Endothelial cell of umbilical vein (primary cell): ENCODE data around the gene NUDC. TPM values are rescaled to one million over a fixed set of nuclear protein-coding genes. Genes with fewer than 3 reads are reported as not detected.

Experiments used
- BruUV-seq: library from RNA; stranded (reverse); fragments of 400-500 nt; replicated peaks from 2 replicates; lab custom pipeline; 2021; lab: Mats Ljungman, UMichigan
- CTCF ChIA-PET: fragments of 300-600, 350-600 bp; sonication (Branson Sonifier 250); formaldehyde crosslinking; loops from one replicate; lab custom pipeline; 2021; ENCODE audit warnings: antibody characterized with exemption, inconsistent platforms; lab: Charles Lee
- POLR2A ChIA-PET: fragments of 300-600, 350-600 bp; sonication (Branson Sonifier 250); formaldehyde crosslinking; loops from one replicate; lab custom pipeline; 2021; ENCODE audit warnings: antibody characterized with exemption, inconsistent platforms; lab: Charles Lee
- DNase-seq: peaks from one replicate; pipeline ENCODE4 v3.0.0-alpha.2; 2011; ENCODE audit warnings: low read depth, low spot score
- FAIRE-seq: peaks from 2 replicates; lab custom pipeline; 2011; peaks lifted over from hg19 to GRCh38; lab: Jason Lieb, UNC
- H2AFZ ChIP-seq: 2 replicates; pipeline ENCODE4 v1.6.0; 2012; ENCODE audit warnings: low read depth, low read length, control low read depth, inconsistent platforms
- H3K27ac ChIP-seq: 2 replicates; pipeline ENCODE4 v1.5.1; 2011; ENCODE audit warnings: low read depth, mild to moderate bottlenecking, control low read depth, low read length, moderate library complexity; ENCODE audit not compliant: insufficient read depth
- H3K27me3 ChIP-seq, 2 experiments: 2 replicates each; pipeline versions ENCODE4 v1.6.0 to v1.6.1; 2011; ENCODE audit warnings: low read length in 2 of 2, mixed read lengths in 1 of 2; ENCODE audit not compliant: control insufficient read depth in 2 of 2, insufficient read depth in 2 of 2
- H3K36me3 ChIP-seq, 2 experiments: 2 replicates in 1 of 2; 3 replicates in 1 of 2; pipeline ENCODE4 v1.5.1; 2011; ENCODE audit warnings: low read length in 2 of 2, mild to moderate bottlenecking in 1 of 2, moderate library complexity in 1 of 2; ENCODE audit not compliant: control insufficient read depth in 2 of 2, insufficient read depth in 2 of 2; ENCODE audit errors: extremely low read depth in 1 of 2
- H3K4me1 ChIP-seq: 3 replicates; pipeline ENCODE4 v1.5.1; 2011; ENCODE audit warnings: mild to moderate bottlenecking, low read length; ENCODE audit not compliant: control insufficient read depth, insufficient read depth; ENCODE audit errors: extremely low read depth
- H3K4me2 ChIP-seq: 2 replicates; pipeline ENCODE4 v1.6.1; 2011; ENCODE audit warnings: low read length, control low read depth, mixed read lengths; ENCODE audit not compliant: insufficient read depth
- H3K4me3 ChIP-seq, 3 experiments: fragments of 200-600 bp in 1 of 3; sonication (generic), shearing (Covaris generic) in 1 of 3; replicated peaks in 1 of 3; 2 replicates each; pipeline ENCODE4 v1.5.1; 2011 to 2016; ENCODE audit warnings: control low read depth in 3 of 3, low read length in 3 of 3, mild to moderate bottlenecking in 2 of 3, inconsistent platforms in 1 of 3, low read depth in 1 of 3, moderate library complexity in 1 of 3; ENCODE audit not compliant: insufficient read depth in 1 of 3
- H3K79me2 ChIP-seq: 2 replicates; pipeline ENCODE4 v1.6.0; 2012; ENCODE audit warnings: low read length, inconsistent platforms; ENCODE audit not compliant: control insufficient read depth, insufficient read depth
- H3K9ac ChIP-seq: replicated peaks from 2 replicates; pipeline ENCODE3; 2011; ENCODE audit warnings: low read length, control low read depth; ENCODE audit not compliant: insufficient read depth; ENCODE audit errors: extremely low read depth
- H3K9me1 ChIP-seq: replicated peaks from 3 replicates; pipeline ENCODE4 v1.6.0; 2011; ENCODE audit warnings: mild to moderate bottlenecking, low read length; ENCODE audit not compliant: control insufficient read depth, insufficient read depth; ENCODE audit errors: extremely low read depth
- H3K9me3 ChIP-seq: replicated peaks from 2 replicates; pipeline ENCODE4 v1.5.1; 2012; ENCODE audit warnings: low read length, inconsistent platforms; ENCODE audit not compliant: control insufficient read depth, insufficient read depth
- H4K20me1 ChIP-seq: replicated peaks from 2 replicates; pipeline ENCODE3; 2011; ENCODE audit warnings: mild to moderate bottlenecking, low read length; ENCODE audit not compliant: control insufficient read depth, insufficient read depth; ENCODE audit errors: extremely low read depth
- CTCF ChIP-seq, 2 donors: IDR thresholded peaks; 1 replicate in 1 of 2; 2 replicates in 1 of 2; pipeline ENCODE4 v1.5.1; 2011; ENCODE audit warnings: low read length in 2 of 2, mild to moderate bottlenecking in 2 of 2, moderate library complexity in 2 of 2, control low read depth in 1 of 2, inconsistent platforms in 1 of 2, low read depth in 1 of 2; ENCODE audit not compliant: insufficient read depth in 1 of 2; ENCODE audit errors: extremely low read depth in 1 of 2
- EZH2 ChIP-seq: IDR thresholded peaks from 2 replicates; pipeline ENCODE4 v1.6.1; 2012; ENCODE audit warnings: borderline replicate concordance, low read depth, mild to moderate bottlenecking, moderate library complexity, low read length, inconsistent platforms; ENCODE audit not compliant: severe bottlenecking
- FOS ChIP-seq: IDR thresholded peaks from 2 replicates; pipeline ENCODE4 v1.6.1; 2011; ENCODE audit warnings: mild to moderate bottlenecking, low read length, moderate library complexity, borderline replicate concordance; ENCODE audit not compliant: insufficient read depth
- GATA2 ChIP-seq: IDR thresholded peaks from 2 replicates; pipeline ENCODE4 v1.7.0; 2011; ENCODE audit warnings: low read depth, mild to moderate bottlenecking, moderate library complexity, mixed read lengths, low read length; ENCODE audit not compliant: insufficient read length, insufficient read depth
- JUN ChIP-seq: IDR thresholded peaks from 2 replicates; pipeline ENCODE4 v1.6.1; 2011; ENCODE audit warnings: borderline replicate concordance, low read depth; ENCODE audit not compliant: insufficient read length, insufficient read depth
- MAX ChIP-seq: IDR thresholded peaks from 2 replicates; pipeline ENCODE4 v1.6.1; 2011; ENCODE audit not compliant: insufficient read depth, insufficient read length
- MYC ChIP-seq: IDR thresholded peaks from one replicate; pipeline ENCODE4 v1.6.1; 2011; ENCODE audit warnings: mild to moderate bottlenecking, low read depth, low read length
- POLR2A ChIP-seq: IDR thresholded peaks from 2 replicates; pipeline ENCODE4 v1.6.1; 2012; ENCODE audit warnings: low read depth, mild to moderate bottlenecking, control low read depth, low read length
- POLR2AphosphoS5 ChIP-seq: IDR thresholded peaks from 2 replicates; pipeline ENCODE4 v1.6.1; 2012; ENCODE audit warnings: low read depth, mild to moderate bottlenecking, control low read depth, low read length, moderate library complexity; ENCODE audit not compliant: insufficient read depth
- dilution Hi-C: fragments of 300-500 bp; cut with MboI; formaldehyde crosslinking; loops from one replicate; pipeline ENCODE4 v1.15.0; 2019; ENCODE audit warnings: low sequenced_read_pairs; ENCODE audit not compliant: extremely low pct_ligation_motif_present
- intact Hi-C: fragments of 100-400 bp; cut with micrococcal nuclease; formaldehyde crosslinking; loops from one replicate; pipeline ENCODE4 v1.10.0; 2022
- polyA plus RNA-seq, 4 experiments: library from polyadenylated mRNA; depleted of rRNA in 3 of 4; stranded (reverse) in 3 of 4; unstranded in 1 of 4; fragments of >200 nt; gene quantifications; 2 replicates each; pipeline versions ENCODE4 v1.2.1 to v1.2.3, GENCODE V29; 2011 to 2012; ENCODE audit warnings: missing spikeins in 1 of 4
- total RNA-seq: library from RNA; stranded (reverse); gene quantifications from 2 replicates; pipeline ENCODE4 v1.2.3, GENCODE V29; 2021

Gene NUDC
- total and polyA plus RNA-seq, 2 donors (not counting 3 experiments of a cell fraction or from before 2014, with no cell fraction given): 42.5 to 102 TPM

- POLR2A ChIA-PET: no interaction called here
- intact Hi-C loops (no loop called here), dilution Hi-C loops (no loop called here)
- H3K9me1 ChIP-seq: no peaks in the 10 kb centered on the region
- H3K79me2 ChIP-seq: no peaks in the 10 kb centered on the region
- H3K4me1 ChIP-seq: no peaks in the 10 kb centered on the region
- no peaks in the 10 kb centered on the region for H4K20me1 ChIP-seq
- H3K36me3 ChIP-seq: no peaks in the 10 kb centered on the region
- BruUV-seq: no TSS peak
- no peak overlapping the region for H3K4me2 ChIP-seq
- no peak overlapping the region for H3K4me3 ChIP-seq
- TF ChIP-seq POLR2AphosphoS5: no peak
- TF ChIP-seq CTCF (IDR thresholded peaks at IDR 0.05; ENCODE audit: extremely low read depth in 1 of 2, insufficient read depth in 1 of 2, low read depth in 1 of 2, low read length in 2 of 2): no peak
- no peak for TF ChIP-seq EZH2
- no peak for TF ChIP-seq MYC
- H3K9me3 ChIP-seq: no peaks in the 10 kb centered on the region
- H3K27ac ChIP-seq: no peak overlapping the region
- peaks cover 0 to 1% of the 10 kb centered on the region in 2 experiments for H3K27me3 ChIP-seq
- FAIRE-seq: no peak
- CTCF ChIA-PET: no interaction called here
- no peak overlapping the region for H2AFZ ChIP-seq
- H3K9ac ChIP-seq: no peak overlapping the region
- no peak for DNase-seq
Measured at GRCh38 chr1:26911399-26912146, 10.0 kb upstream of the NUDC start.

- Histone ChIP-seq H3K4me1 (no peaks in the 10 kb centered on the region), H3K4me2 (no peak overlapping the region), H3K79me2 (no peaks in the 10 kb centered on the region), H3K9me1 (no peaks in the 10 kb centered on the region), H3K4me3 (no peak overlapping the region), H3K27me3 (peaks cover 0 to 1% of the 10 kb centered on the region in 2 experiments), H3K27ac (no peak overlapping the region), H3K9ac (no peak overlapping the region), H2AFZ (no peak overlapping the region), H4K20me1 (no peaks in the 10 kb centered on the region), H3K9me3 (no peaks in the 10 kb centered on the region), H3K36me3 (no peaks in the 10 kb centered on the region)
- ChIA-PET CTCF (no interaction called here), POLR2A (no interaction called here)
- intact Hi-C loops: no loop called here
- BruUV-seq: no TSS peak
- FAIRE-seq (no peak), DNase-seq (no peak)
- dilution Hi-C loops: no loop called here
- no peak for TF ChIP-seq JUN
- no peak for TF ChIP-seq FOS
- no peak for TF ChIP-seq POLR2A
- TF ChIP-seq POLR2AphosphoS5: no peak
- no peak for TF ChIP-seq MAX
- TF ChIP-seq CTCF (IDR thresholded peaks at IDR 0.05; ENCODE audit: extremely low read depth in 1 of 2, insufficient read depth in 1 of 2, low read depth in 1 of 2, low read length in 2 of 2): no peak
- TF ChIP-seq GATA2: no peak
Measured at GRCh38 chr1:26912147-26912490, 9.4 kb upstream of the NUDC start.
